ENCODE measurements around the gene TPO.

- TF ChIP-seq CTCF (IDR thresholded peaks at IDR 0.05) = no peak
- TF ChIP-seq ZSCAN18 (CRISPR knock-in tag; IDR thresholded peaks at IDR 0.05) = no peak
- no peak for TF ChIP-seq E2F1 (CRISPR knock-in tag; IDR thresholded peaks at IDR 0.05)
- no peak for TF ChIP-seq HMGXB4 (CRISPR knock-in tag; IDR thresholded peaks at IDR 0.05)
- TF ChIP-seq USF2 (CRISPR knock-in tag; IDR thresholded peaks at IDR 0.05) = no peak
- TF ChIP-seq ZBTB43 (CRISPR knock-in tag; IDR thresholded peaks at IDR 0.05) = no peak
- TF ChIP-seq ERG (CRISPR knock-in tag; IDR thresholded peaks at IDR 0.05) = no peak
- TF ChIP-seq TP53 (CRISPR knock-in tag; IDR thresholded peaks at IDR 0.05) = no peak
- no peak for TF ChIP-seq HMGA2 (CRISPR knock-in tag; IDR thresholded peaks at IDR 0.05)
- TF ChIP-seq SP1 (CRISPR knock-in tag; conservative IDR thresholded peaks at IDR 0.05) = no peak
- no peak for TF ChIP-seq AR (CRISPR knock-in tag; IDR thresholded peaks at IDR 0.05)
- no peak for TF ChIP-seq FOXJ3 (CRISPR knock-in tag; IDR thresholded peaks at IDR 0.05; ENCODE audit: borderline replicate concordance)
- TF ChIP-seq ZNF232 (CRISPR knock-in tag; IDR thresholded peaks at IDR 0.05) = no peak
- TF ChIP-seq MAX (CRISPR knock-in tag; IDR thresholded peaks at IDR 0.05) = no peak
Observed at GRCh38 chr2:1403565-1403964, 9.7 kb upstream of the TPO start.
